ENCODE results near the gene ERMP1.
"Not testable (repeated sequence)": the region's sequence is repeated elsewhere in the genome, so short reads cannot be mapped to it uniquely, and the experiment has no call there.

ERMP1 gene

GRCh38 chr9:5819174-5819573 is 13.7 kb downstream of the ERMP1 start:
- no peak for DNase-seq (ENCODE audit: low read depth)

- DNase-seq (ENCODE audit: low read depth), result no peak
These were observed 14.3 kb downstream of the ERMP1 start for GRCh38 chr9:5818424-5819142.

GRCh38 chr9:5817862-5818261 is 15.1 kb downstream of the ERMP1 start:
- peak; percentile 35 for DNase-seq (ENCODE audit: low read depth)

- DNase-seq (ENCODE audit: low read depth), result no peak
These were observed 17.5 kb downstream of the ERMP1 start for GRCh38 chr9:5815461-5815860.

GRCh38 chr9:5813824-5814223 is 19.1 kb downstream of the ERMP1 start:
- no peak for DNase-seq (ENCODE audit: low read depth)

- DNase-seq (ENCODE audit: low read depth), result no peak
These were observed 21.2 kb downstream of the ERMP1 start for GRCh38 chr9:5811751-5812150.

GRCh38 chr9:5805478-5805877 is 27.4 kb downstream of the ERMP1 start:
- no peak for DNase-seq (ENCODE audit: low read depth)

- no peak for DNase-seq (ENCODE audit: low read depth)
These were observed 31.2 kb downstream of the ERMP1 start for GRCh38 chr9:5801739-5802113.

- no peak for DNase-seq (ENCODE audit: low read depth)
These were observed 31.8 kb downstream of the ERMP1 start for GRCh38 chr9:5800969-5801738.

GRCh38 chr9:5800378-5800777 is 32.5 kb downstream of the ERMP1 start:
- DNase-seq (ENCODE audit: low read depth), result not testable (repeated sequence)

GRCh38 chr9:5799314-5799713 is 33.6 kb downstream of the ERMP1 start:
- peak; percentile 3 for DNase-seq (ENCODE audit: low read depth)

- DNase-seq (ENCODE audit: low read depth), result no peak
These were observed 34.3 kb downstream of the ERMP1 start for GRCh38 chr9:5798581-5798980.

GRCh38 chr9:5796298-5796697 is 36.6 kb downstream of the ERMP1 start:
- DNase-seq (ENCODE audit: low read depth), result no peak

- DNase-seq (ENCODE audit: low read depth), result no peak
These were observed 39.1 kb downstream of the ERMP1 start for GRCh38 chr9:5793812-5794211.

GRCh38 chr9:5791870-5792269 is 41.0 kb downstream of the ERMP1 start:
- no peak for DNase-seq (ENCODE audit: low read depth)

- no peak for DNase-seq (ENCODE audit: low read depth)
These were observed 42.0 kb downstream of the ERMP1 start for GRCh38 chr9:5790923-5791322.

- no peak for DNase-seq (ENCODE audit: low read depth)
These were observed 43.4 kb downstream of the ERMP1 start for GRCh38 chr9:5789489-5789888.

GRCh38 chr9:5787759-5788302 is 45.1 kb downstream of the ERMP1 start:
- no peak for DNase-seq (ENCODE audit: low read depth)

- no peak for DNase-seq (ENCODE audit: low read depth)
These were observed 45.7 kb downstream of the ERMP1 start for GRCh38 chr9:5787220-5787619.

- no peak for DNase-seq (ENCODE audit: low read depth)
These were observed 46.4 kb downstream of the ERMP1 start for GRCh38 chr9:5786370-5787127.

GRCh38 chr9:5784526-5785315 is 48.2 kb downstream of the ERMP1 start:
- DNase-seq (ENCODE audit: low read depth), result no peak

GRCh38 chr9:5783982-5784381 is 48.9 kb downstream of the ERMP1 start:
- DNase-seq (ENCODE audit: low read depth), result no peak

All from GM04504 (cell line).